22Rv1 (cell line): Measurements from ENCODE around the gene JMJD1C.

ENCODE experiments used
- H3K27ac ChIP-seq: fragments of 450-650 bp; 2 replicates; pipeline ENCODE4 v1.5.1; 2017
- ZFX ChIP-seq: fragments of 450-650 bp; IDR thresholded peaks from 2 replicates; pipeline ENCODE4 v1.6.1; 2017; ENCODE audit warnings: antibody characterized with exemption, borderline replicate concordance
- TF ChIP-seq, protein P1 (sequence below): fragments of 450-650 bp; IDR thresholded peaks from 2 replicates; pipeline ENCODE4 v1.5.1; 2017; ENCODE audit warnings: mild to moderate bottlenecking

JMJD1C gene

DNA sequence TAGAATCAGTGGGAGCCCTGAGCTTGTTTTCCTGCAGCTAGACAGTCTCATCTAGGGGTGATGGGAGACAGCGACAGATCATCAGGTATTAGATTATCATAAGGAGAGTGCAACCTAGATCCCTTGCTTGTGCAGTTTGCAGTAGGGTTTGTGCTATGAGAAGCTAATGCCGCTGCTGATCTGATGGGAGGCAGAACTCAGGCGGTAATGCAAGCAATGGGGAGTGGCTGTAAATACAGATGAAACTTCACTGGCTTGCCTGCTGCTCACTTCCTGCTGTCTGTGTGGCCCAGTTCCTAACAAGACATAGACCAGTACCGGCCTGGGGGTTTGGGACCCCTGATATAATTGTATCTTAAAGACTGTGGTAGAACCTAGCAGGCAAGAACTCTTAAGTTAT, 315.0 kb downstream of the JMJD1C start:
- TF ChIP-seq ZFX: no peak
- TF ChIP-seq, protein P1, sequence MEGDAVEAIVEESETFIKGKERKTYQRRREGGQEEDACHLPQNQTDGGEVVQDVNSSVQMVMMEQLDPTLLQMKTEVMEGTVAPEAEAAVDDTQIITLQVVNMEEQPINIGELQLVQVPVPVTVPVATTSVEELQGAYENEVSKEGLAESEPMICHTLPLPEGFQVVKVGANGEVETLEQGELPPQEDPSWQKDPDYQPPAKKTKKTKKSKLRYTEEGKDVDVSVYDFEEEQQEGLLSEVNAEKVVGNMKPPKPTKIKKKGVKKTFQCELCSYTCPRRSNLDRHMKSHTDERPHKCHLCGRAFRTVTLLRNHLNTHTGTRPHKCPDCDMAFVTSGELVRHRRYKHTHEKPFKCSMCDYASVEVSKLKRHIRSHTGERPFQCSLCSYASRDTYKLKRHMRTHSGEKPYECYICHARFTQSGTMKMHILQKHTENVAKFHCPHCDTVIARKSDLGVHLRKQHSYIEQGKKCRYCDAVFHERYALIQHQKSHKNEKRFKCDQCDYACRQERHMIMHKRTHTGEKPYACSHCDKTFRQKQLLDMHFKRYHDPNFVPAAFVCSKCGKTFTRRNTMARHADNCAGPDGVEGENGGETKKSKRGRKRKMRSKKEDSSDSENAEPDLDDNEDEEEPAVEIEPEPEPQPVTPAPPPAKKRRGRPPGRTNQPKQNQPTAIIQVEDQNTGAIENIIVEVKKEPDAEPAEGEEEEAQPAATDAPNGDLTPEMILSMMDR: no peak
- no peak overlapping the region for H3K27ac ChIP-seq

DNA sequence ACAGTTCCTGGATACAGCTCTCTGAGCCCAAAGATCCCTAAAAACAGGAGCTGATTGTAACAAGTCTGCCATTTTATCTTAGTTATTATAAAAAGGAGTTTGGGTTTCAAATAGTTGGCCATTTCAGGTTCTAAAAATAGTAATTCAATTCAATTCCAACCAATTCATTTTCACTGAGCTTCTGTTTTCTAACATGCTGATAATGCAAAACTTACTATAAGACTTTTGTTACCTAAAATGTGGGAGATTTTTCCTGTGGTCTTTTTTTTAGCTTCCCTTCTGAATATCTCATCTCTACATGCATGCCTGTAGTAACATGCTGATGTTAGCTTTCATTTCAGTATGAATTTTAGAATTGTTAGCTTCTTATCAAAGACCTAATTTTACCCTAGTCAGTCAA, 319.3 kb downstream of the JMJD1C start:
- no peak overlapping the region for H3K27ac ChIP-seq
- TF ChIP-seq, protein P1: no peak
- no peak for TF ChIP-seq ZFX

DNA sequence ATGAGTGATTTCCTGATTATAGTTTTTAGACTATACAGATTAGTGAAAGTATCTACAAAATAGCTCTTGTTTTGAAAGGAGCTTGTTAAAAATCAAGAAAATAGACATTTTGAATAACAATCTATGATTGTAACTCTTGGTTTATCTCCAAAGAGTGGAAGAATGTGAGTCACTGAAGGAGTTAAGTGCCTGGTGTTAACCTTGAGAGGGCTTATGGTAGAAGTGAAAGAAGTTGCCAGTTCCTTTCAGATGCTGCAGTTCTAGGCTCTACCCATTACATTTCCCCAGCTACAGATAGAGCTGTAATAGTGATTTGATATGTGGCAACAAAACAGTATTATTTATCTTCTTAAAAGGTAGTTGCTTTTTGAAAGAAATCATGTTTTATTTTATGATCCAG, 320.0 kb downstream of the JMJD1C start:
- TF ChIP-seq ZFX: no peak
- TF ChIP-seq, protein P1: no peak
- H3K27ac ChIP-seq: no peak overlapping the region

DNA sequence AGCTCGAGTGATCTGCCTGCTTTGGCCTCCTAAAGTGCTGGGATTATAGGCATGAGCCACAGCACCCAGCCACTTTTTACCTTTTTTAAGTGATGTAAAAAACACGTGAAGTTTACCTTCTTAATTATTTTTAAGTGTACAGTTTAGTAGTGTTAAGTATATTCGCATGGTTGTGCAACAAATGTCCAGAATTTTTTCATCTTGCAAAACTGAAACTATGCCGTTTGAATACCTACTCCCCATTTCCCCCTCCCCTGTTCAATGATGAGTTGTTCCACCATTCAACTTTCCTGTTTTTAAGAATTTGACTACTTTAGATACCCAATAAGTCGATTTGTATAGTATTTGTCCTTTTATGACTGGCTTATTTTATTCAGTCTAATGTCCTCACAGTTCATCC, 321.8 kb downstream of the JMJD1C start:
- no peak for TF ChIP-seq ZFX
- TF ChIP-seq, protein P1: no peak
- H3K27ac ChIP-seq: no peak overlapping the region

DNA sequence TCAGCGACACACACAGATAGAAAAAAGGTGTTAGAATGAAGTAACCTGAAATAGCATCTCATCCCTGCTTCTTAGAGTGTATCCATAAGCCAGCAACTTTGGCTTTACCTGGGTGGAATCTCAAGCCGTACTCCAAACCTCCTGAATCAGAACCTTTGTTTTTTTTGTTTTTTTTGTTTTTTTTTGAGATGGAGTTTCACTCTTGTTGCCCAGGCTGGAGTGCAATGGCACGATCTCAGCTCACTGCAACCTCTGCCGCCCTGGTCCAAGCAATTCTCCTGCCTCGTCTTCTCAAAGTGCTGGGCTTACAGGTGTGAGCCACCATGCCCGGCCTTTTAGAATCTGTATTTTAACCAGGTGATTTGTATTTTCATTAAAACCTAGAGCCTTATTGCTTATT, 323.6 kb downstream of the JMJD1C start:
- TF ChIP-seq, protein P1: no peak
- TF ChIP-seq ZFX: no peak
- H3K27ac ChIP-seq: no peak overlapping the region

DNA sequence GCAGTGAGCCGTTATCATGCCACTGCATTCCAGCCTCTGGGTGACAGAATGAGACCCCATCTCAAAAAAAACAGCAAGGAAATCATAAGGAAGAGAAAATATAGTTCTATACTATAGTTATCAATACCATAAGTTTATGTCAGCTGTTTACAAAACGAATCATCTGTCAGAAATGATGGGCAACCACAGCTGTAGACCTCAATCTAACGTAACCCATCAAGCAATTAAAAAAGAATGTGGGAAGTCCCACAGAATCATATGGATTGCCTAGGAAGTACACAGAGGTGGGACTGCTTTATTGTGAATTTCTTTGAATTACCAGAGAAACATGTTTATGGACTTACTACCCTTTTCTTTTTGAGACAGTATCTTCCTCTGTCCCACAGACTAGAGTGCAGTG, 325.7 kb downstream of the JMJD1C start:
- TF ChIP-seq, protein P1: no peak
- no peak for TF ChIP-seq ZFX
- no peak overlapping the region for H3K27ac ChIP-seq

DNA sequence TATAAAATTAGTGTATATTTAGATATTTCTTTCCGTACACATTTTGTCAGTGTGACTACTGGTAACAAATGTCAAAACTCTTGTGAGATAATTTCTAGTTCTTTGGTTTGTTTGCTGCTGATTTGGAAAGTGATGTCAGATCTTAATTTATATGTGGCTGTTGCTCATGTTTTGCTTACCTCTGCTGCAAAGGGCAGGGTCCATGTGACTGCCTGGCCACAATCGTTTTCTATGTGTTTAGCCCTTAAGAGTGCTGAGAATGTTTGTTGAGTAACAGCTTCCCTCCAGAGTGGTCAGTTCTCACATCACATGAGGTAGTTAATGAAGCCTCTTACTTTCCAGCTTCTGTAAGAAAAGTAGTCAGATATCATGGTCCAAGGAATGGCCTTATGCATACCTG, 328.5 kb downstream of the JMJD1C start:
- no peak overlapping the region for H3K27ac ChIP-seq
- no peak for TF ChIP-seq ZFX
- TF ChIP-seq, protein P1: no peak
